ENCODE results near the gene DBI. TPM values are rescaled to one million over a fixed set of nuclear protein-coding genes. Genes with fewer than 3 reads are reported as not detected.
A peak's percentile ranks its signal among the peaks of the same experiment; 100 is the strongest.

The DBI gene
- total RNA-seq, 6 donors from 2014 or later, result 60.8 to 250 (median 159) TPM

DNA sequence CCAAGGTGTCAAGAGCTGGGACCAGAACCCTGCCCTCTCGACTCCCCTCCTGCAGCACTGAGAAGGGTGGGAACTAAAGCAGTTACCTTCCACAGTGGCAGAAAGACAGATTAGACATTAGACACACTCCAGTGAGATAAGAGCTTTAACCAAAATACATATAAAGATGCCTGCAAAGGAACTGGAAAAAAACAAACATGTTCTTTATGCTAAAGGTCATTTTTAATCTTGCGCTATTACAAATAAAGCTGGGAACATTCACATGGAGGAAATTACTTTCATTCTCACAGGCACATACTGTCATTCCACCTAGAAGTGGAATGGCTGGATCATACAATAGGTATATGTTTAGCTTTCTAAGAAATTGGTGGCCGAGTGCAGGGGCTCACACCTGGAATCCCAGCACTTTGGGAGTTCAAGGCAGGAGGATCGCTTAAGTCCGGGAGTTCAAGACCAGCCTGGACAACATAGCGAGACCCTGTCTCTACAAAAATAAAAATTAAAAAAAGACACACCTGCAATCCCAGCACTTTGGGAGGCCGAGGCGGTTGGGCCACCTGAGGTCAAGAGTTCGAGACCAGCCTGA, 42.0 kb upstream of the DBI start:
- Histone ChIP-seq H3K4me3 (no peak overlapping the region), H3K27ac (no peak overlapping the region), H3K9me3 (no peaks in the 10 kb centered on the region), H3K4me1 (no peaks in the 10 kb centered on the region), H3K36me3 (no peaks in the 10 kb centered on the region), H3K27me3 (no peaks in the 10 kb centered on the region)
- WGBS, 2 donors, result 88 to 93% methylated on average over 9 of the region's 9 CpGs
- ATAC-seq (ENCODE audit: low FRiP score in 2 of 2) (no peak), DNase-seq (no peak)
- no peak for TF ChIP-seq POLR2AphosphoS5 (IDR thresholded peaks at IDR 0.05)
- no peak for TF ChIP-seq POLR2A (IDR thresholded peaks at IDR 0.05)
- TF ChIP-seq, protein P1, sequence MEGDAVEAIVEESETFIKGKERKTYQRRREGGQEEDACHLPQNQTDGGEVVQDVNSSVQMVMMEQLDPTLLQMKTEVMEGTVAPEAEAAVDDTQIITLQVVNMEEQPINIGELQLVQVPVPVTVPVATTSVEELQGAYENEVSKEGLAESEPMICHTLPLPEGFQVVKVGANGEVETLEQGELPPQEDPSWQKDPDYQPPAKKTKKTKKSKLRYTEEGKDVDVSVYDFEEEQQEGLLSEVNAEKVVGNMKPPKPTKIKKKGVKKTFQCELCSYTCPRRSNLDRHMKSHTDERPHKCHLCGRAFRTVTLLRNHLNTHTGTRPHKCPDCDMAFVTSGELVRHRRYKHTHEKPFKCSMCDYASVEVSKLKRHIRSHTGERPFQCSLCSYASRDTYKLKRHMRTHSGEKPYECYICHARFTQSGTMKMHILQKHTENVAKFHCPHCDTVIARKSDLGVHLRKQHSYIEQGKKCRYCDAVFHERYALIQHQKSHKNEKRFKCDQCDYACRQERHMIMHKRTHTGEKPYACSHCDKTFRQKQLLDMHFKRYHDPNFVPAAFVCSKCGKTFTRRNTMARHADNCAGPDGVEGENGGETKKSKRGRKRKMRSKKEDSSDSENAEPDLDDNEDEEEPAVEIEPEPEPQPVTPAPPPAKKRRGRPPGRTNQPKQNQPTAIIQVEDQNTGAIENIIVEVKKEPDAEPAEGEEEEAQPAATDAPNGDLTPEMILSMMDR (IDR thresholded peaks at IDR 0.05), result no peak
- no peak for TF ChIP-seq EP300 (IDR thresholded peaks at IDR 0.05)

- WGBS, 2 donors, result 54 to 73% methylated on average over 1 of the region's 1 CpG
- H3K4me3 ChIP-seq, result no peak overlapping the region
- no peaks in the 10 kb centered on the region for H3K4me1 ChIP-seq
- H3K36me3 ChIP-seq, result no peaks in the 10 kb centered on the region
- TF ChIP-seq EP300 (IDR thresholded peaks at IDR 0.05) (no peak), POLR2AphosphoS5 (IDR thresholded peaks at IDR 0.05) (no peak), POLR2A (IDR thresholded peaks at IDR 0.05) (no peak)
- TF ChIP-seq, protein P1 (IDR thresholded peaks at IDR 0.05), result no peak
- DNase-seq (no peak), ATAC-seq (ENCODE audit: low FRiP score in 2 of 2) (peak in 1 of 2 donors; percentile 48)
- no peaks in the 10 kb centered on the region for H3K9me3 ChIP-seq
- H3K27me3 ChIP-seq, result no peaks in the 10 kb centered on the region
- H3K27ac ChIP-seq, result no peak overlapping the region
These were observed 39.8 kb upstream of the DBI start for GRCh38 chr2:119326938-119327337.

- WGBS, 2 donors, result 84 to 95% methylated on average over 6 of the region's 6 CpGs
- DNase-seq, result no peak
- no peak for ATAC-seq (ENCODE audit: low FRiP score in 2 of 2)
- TF ChIP-seq, protein P1 (IDR thresholded peaks at IDR 0.05), result no peak
- TF ChIP-seq POLR2A (IDR thresholded peaks at IDR 0.05), result no peak
- no peak for TF ChIP-seq EP300 (IDR thresholded peaks at IDR 0.05)
- no peak for TF ChIP-seq POLR2AphosphoS5 (IDR thresholded peaks at IDR 0.05)
- Histone ChIP-seq H3K27ac (no peak overlapping the region), H3K9me3 (no peaks in the 10 kb centered on the region), H3K4me3 (no peak overlapping the region), H3K36me3 (no peaks in the 10 kb centered on the region), H3K4me1 (no peaks in the 10 kb centered on the region), H3K27me3 (no peaks in the 10 kb centered on the region)
These were observed 39.3 kb upstream of the DBI start for GRCh38 chr2:119327431-119327830.

GRCh38 chr2:119332953-119333352, 33.8 kb upstream of the DBI start:
- no peak for ATAC-seq (ENCODE audit: low FRiP score in 2 of 2)
- H3K36me3 ChIP-seq, result peaks cover 0 to 10% (median 0%) of the 10 kb centered on the region in 4 donors
- WGBS, 2 donors, result 96 to 98% methylated on average over 6 of the region's 6 CpGs
- H3K9me3 ChIP-seq, result no peaks in the 10 kb centered on the region
- H3K4me1 ChIP-seq, result no peaks in the 10 kb centered on the region
- TF ChIP-seq EP300 (IDR thresholded peaks at IDR 0.05) (no peak), POLR2A (IDR thresholded peaks at IDR 0.05) (no peak), POLR2AphosphoS5 (IDR thresholded peaks at IDR 0.05) (no peak)
- TF ChIP-seq, protein P1 (IDR thresholded peaks at IDR 0.05), result no peak
- no peak overlapping the region for H3K27ac ChIP-seq
- no peaks in the 10 kb centered on the region for H3K27me3 ChIP-seq
- no peak for DNase-seq
- no peak overlapping the region for H3K4me3 ChIP-seq

GRCh38 chr2:119333360-119333759, 33.4 kb upstream of the DBI start:
- ATAC-seq (ENCODE audit: low FRiP score in 2 of 2), result no peak

More at GRCh38 chr2:119333360-119333759, 33.4 kb upstream of the DBI start:
- H3K4me3 ChIP-seq, result no peak overlapping the region
- H3K27me3 ChIP-seq, result no peaks in the 10 kb centered on the region
- no peaks in the 10 kb centered on the region for H3K4me1 ChIP-seq
- 82 to 88% methylated on average over 3 of the region's 3 CpGs for WGBS, 2 donors
- no peak for DNase-seq
- H3K9me3 ChIP-seq, result no peaks in the 10 kb centered on the region
- peaks cover 0 to 12% (median 0%) of the 10 kb centered on the region in 4 donors for H3K36me3 ChIP-seq
- no peak overlapping the region for H3K27ac ChIP-seq
- TF ChIP-seq, protein P1 (IDR thresholded peaks at IDR 0.05), result no peak
- no peak for TF ChIP-seq POLR2A (IDR thresholded peaks at IDR 0.05)
- TF ChIP-seq POLR2AphosphoS5 (IDR thresholded peaks at IDR 0.05), result no peak
- no peak for TF ChIP-seq EP300 (IDR thresholded peaks at IDR 0.05)
